HepG2 (cell line): Measurements from ENCODE around the gene RBCK1. TPM values are rescaled to one million over a fixed set of nuclear protein-coding genes. Genes with fewer than 3 reads are reported as not detected.

Experiments
- ARID3A ChIP-seq: IDR thresholded peaks from 2 replicates; pipeline ENCODE4 v1.6.1; 2012; ENCODE audit warnings: low read depth, low read length, improper control_type of control experiment
- ATAD3A ChIP-seq: sonication (generic); formaldehyde crosslinking; IDR thresholded peaks from 2 replicates; pipeline ENCODE4 v1.4.0; 2020; ENCODE audit warnings: missing genetic modification reagents
- ATRX ChIP-seq: sonication (generic); formaldehyde crosslinking; IDR thresholded peaks from 2 replicates; pipeline ENCODE4 v1.4.0; 2020; ENCODE audit warnings: missing genetic modification reagents, borderline replicate concordance
- BRD4 ChIP-seq: sonication (generic); formaldehyde crosslinking; IDR thresholded peaks from 2 replicates; pipeline ENCODE4 v1.4.0; 2020; ENCODE audit warnings: missing genetic modification reagents
- EED ChIP-seq: sonication (generic); formaldehyde crosslinking; IDR thresholded peaks from 2 replicates; pipeline ENCODE4 v1.5.0; 2020; ENCODE audit warnings: mild to moderate bottlenecking, missing genetic modification reagents
- ETV5 ChIP-seq: IDR thresholded peaks from 2 replicates; pipeline ENCODE4 v1.6.1; 2018; ENCODE audit warnings: missing biosample characterization, missing genetic modification reagents, inconsistent platforms, borderline replicate concordance
- FIP1L1 ChIP-seq: fragments of 200-400 bp; formaldehyde crosslinking; IDR thresholded peaks from 2 replicates; pipeline ENCODE4 v1.6.1; 2018; ENCODE audit warnings: low read depth, mild to moderate bottlenecking, low read length, moderate library complexity, borderline replicate concordance; ENCODE audit not compliant: insufficient read depth
- HMG20B ChIP-seq: conservative IDR thresholded peaks from 2 replicates; pipeline ENCODE4 v1.6.1; 2016; ENCODE audit warnings: missing genetic modification reagents, missing compliant biosample characterization
- HMGA1 ChIP-seq: sonication (generic); formaldehyde crosslinking; conservative IDR thresholded peaks from 2 replicates; pipeline ENCODE4 v1.4.0; 2020; ENCODE audit warnings: missing genetic modification reagents
- HOMEZ ChIP-seq: IDR thresholded peaks from 2 replicates; pipeline ENCODE4 v1.6.1; 2016; ENCODE audit warnings: low read depth
- JDP2 ChIP-seq: sonication (generic); formaldehyde crosslinking; IDR thresholded peaks from 2 replicates; pipeline ENCODE4 v1.8.1; 2022; ENCODE audit warnings: missing genetic modification reagents, borderline replicate concordance
- KLF11 ChIP-seq: IDR thresholded peaks from 2 replicates; pipeline ENCODE4 v1.6.1; 2016; ENCODE audit warnings: missing compliant biosample characterization
- MTF1 ChIP-seq: sonication (generic); formaldehyde crosslinking; IDR thresholded peaks from 2 replicates; pipeline ENCODE4 v1.5.0; 2020; ENCODE audit warnings: missing genetic modification reagents
- NFKBIZ ChIP-seq: IDR thresholded peaks from 2 replicates; pipeline ENCODE4 v1.6.1; 2018; ENCODE audit warnings: missing genetic modification reagents, missing compliant biosample characterization
- RBFOX2 ChIP-seq: fragments of 200-400 bp; formaldehyde crosslinking; IDR thresholded peaks from 2 replicates; pipeline ENCODE4 v1.6.1; 2017; ENCODE audit warnings: low read depth, mild to moderate bottlenecking, low read length
- SMC3 ChIP-seq: IDR thresholded peaks from 2 replicates; pipeline ENCODE4 v1.6.1; 2011; ENCODE audit warnings: low read length, improper control_type of control experiment
- SPEN ChIP-seq: sonication (generic); formaldehyde crosslinking; IDR thresholded peaks from 2 replicates; pipeline ENCODE4 v1.5.1; 2020; ENCODE audit warnings: low read depth, mild to moderate bottlenecking, missing genetic modification reagents
- SRY ChIP-seq: sonication (generic); formaldehyde crosslinking; IDR thresholded peaks from 2 replicates; pipeline ENCODE4 v1.8.0; 2022; ENCODE audit warnings: mild to moderate bottlenecking, missing genetic modification reagents
- ZBTB20 ChIP-seq: sonication (generic); formaldehyde crosslinking; IDR thresholded peaks from 2 replicates; pipeline ENCODE4 v1.8.1; 2023; ENCODE audit warnings: missing genetic modification reagents, low read depth, mild to moderate bottlenecking, borderline replicate concordance
- ZBTB25 ChIP-seq: IDR thresholded peaks from 2 replicates; pipeline ENCODE4 v1.6.1; 2018; ENCODE audit warnings: missing genetic modification reagents
- ZBTB8A ChIP-seq: sonication (generic); formaldehyde crosslinking; IDR thresholded peaks from 2 replicates; pipeline ENCODE4 v1.4.0; 2020; ENCODE audit warnings: mild to moderate bottlenecking, low read depth, missing genetic modification reagents, borderline replicate concordance
- ZFP36 ChIP-seq: fragments of 150-350 bp; IDR thresholded peaks from 2 replicates; pipeline ENCODE4 v1.6.1; 2018; ENCODE audit warnings: borderline replicate concordance, low read length, low read depth; ENCODE audit not compliant: partially characterized antibody
- ZMYM4 ChIP-seq: sonication (generic); formaldehyde crosslinking; IDR thresholded peaks from 2 replicates; pipeline ENCODE4 v1.8.1; 2023; ENCODE audit warnings: mild to moderate bottlenecking, missing genetic modification reagents
- ZNF234 ChIP-seq: sonication (generic); formaldehyde crosslinking; conservative IDR thresholded peaks from 2 replicates; pipeline ENCODE4 v1.5.1; 2020; ENCODE audit warnings: mild to moderate bottlenecking, missing genetic modification reagents
- ZNF552 ChIP-seq: sonication (generic); formaldehyde crosslinking; IDR thresholded peaks from 2 replicates; pipeline ENCODE4 v1.9.0; 2022; ENCODE audit warnings: missing genetic modification reagents, mild to moderate bottlenecking, borderline replicate concordance
- ZSCAN25 ChIP-seq: sonication (generic); formaldehyde crosslinking; IDR thresholded peaks from 2 replicates; pipeline ENCODE4 v1.8.0; 2022; ENCODE audit warnings: mild to moderate bottlenecking, missing genetic modification reagents
- polyA plus RNA-seq, 8 experiments: library from polyadenylated mRNA; depleted of rRNA in 3 of 8; stranded (reverse) in 7 of 8; unstranded in 1 of 8; fragments of >200 nt; fragmentation: Illumina TruSeq in 4 of 8; extraction: Trizol in 4 of 8; gene quantifications; 2 replicates each; pipeline versions ENCODE4 v1.2.1 to v1.2.3, GENCODE V29; 2011 to 2016; ENCODE audit warnings: low read depth in 4 of 8, missing spikeins in 1 of 8, mixed read lengths in 1 of 8; ENCODE audit not compliant: insufficient read depth in 1 of 8
- total RNA-seq, 5 experiments: library from RNA; depleted of rRNA; stranded (reverse); fragments of >200 nt; fragmentation: Illumina TruSeq; extraction: Trizol; gene quantifications; 2 replicates each; pipeline ENCODE4 v1.2.3, GENCODE V29; 2016; ENCODE audit warnings: low read depth in 1 of 5

Gene RBCK1
- total and polyA plus RNA-seq, 2 of the 13 experiments (the other 11 are each of a cell fraction or from before 2014, with no cell fraction given) = 149 to 215 TPM

GRCh38 chr20:362271-363254 is 45.5 kb upstream of the RBCK1 start (continued):
- TF ChIP-seq ZBTB25 (CRISPR knock-in tag) (peak; percentile 99), ATRX (CRISPR knock-in tag) (peak; percentile 91; the same call in 1 of the 2 replicates), ZBTB20 (CRISPR knock-in tag) (peak; percentile 97; the same call in 1 of the 2 replicates), ZBTB8A (no peak), HOMEZ (CRISPR knock-in tag) (peak; percentile 99), ZSCAN25 (CRISPR knock-in tag) (peak; percentile 92), ZNF234 (CRISPR knock-in tag) (no peak), JDP2 (no peak), ATAD3A (CRISPR knock-in tag) (0 out of 2 replicates have a peak, but pooled peaks have one; percentile 41), ZMYM4 (peak; percentile 98), MTF1 (CRISPR knock-in tag) (no peak), SMC3 (peak; percentile 98), SPEN (CRISPR knock-in tag) (peak; percentile 93), KLF11 (CRISPR knock-in tag) (peak; percentile 99), ARID3A (peak; percentile 91), ZNF552 (peak; percentile 98), BRD4 (peak; percentile 99), NFKBIZ (peak; percentile 99), SRY (CRISPR knock-in tag) (peak; percentile 98), RBFOX2 (no peak), HMGA1 (CRISPR knock-in tag) (0 out of 2 replicates have a peak, but pooled peaks have one; percentile 62), ZFP36 (no peak), EED (peak; percentile 98), HMG20B (peak; percentile 96), ETV5 (CRISPR knock-in tag) (peak; percentile 100), FIP1L1 (no peak)
